ENCODE results near the gene ADAMTS17.
A peak's percentile ranks its signal among the peaks of the same experiment; 100 is the strongest.
"Not testable (repeated sequence)": the region's sequence is repeated elsewhere in the genome, so short reads cannot be mapped to it uniquely, and the experiment has no call there.

The ADAMTS17 gene

DNA sequence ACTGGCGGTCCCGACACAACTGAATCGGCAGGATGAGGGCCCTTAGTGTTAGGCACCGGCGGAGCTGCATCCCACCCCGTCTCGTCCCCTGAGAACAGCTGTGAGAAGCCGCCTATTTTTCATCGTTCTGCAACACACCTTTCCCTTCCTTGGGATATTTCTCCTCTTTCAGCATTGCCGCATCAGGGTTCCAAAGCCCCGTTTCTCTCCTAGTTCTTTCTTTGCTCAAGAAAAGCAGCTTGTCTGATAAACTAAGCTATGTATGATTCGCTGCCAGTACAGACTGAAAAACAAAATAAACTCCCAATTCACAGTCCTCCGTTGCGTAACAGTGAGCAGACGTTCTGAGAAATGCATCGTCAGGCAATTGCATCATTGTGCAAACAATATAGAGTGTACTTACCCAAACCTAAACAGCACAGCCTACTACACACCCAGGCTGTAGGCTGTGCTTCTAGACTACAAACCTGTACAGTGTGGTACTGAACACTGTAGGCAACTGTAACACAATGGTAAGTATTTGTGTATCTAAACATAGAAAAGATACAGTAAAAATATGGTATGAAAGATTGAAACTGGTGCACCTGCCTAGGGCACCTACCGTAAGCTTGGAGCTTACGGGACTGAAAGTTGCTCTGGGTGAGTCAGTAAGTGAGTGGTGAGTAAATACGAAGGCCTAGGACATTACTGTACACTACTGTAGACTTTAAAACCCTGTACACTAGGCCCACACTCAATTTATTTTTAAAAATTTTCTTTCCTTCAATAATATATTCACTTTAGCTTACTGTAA is 8.9 kb upstream of the ADAMTS17 start:
- TF ChIP-seq TAF1 (IDR thresholded peaks at IDR 0.05; ENCODE audit: borderline replicate concordance, low read depth, low read length) (no peak), POLR2AphosphoS5 (IDR thresholded peaks at IDR 0.05; ENCODE audit: low read depth, low read length) (no peak), POLR2A (IDR thresholded peaks at IDR 0.05; ENCODE audit: low read depth, low read length) (no peak)
- FAIRE-seq (no peak), DNase-seq (ENCODE audit: insufficient read length) (no peak)

DNA sequence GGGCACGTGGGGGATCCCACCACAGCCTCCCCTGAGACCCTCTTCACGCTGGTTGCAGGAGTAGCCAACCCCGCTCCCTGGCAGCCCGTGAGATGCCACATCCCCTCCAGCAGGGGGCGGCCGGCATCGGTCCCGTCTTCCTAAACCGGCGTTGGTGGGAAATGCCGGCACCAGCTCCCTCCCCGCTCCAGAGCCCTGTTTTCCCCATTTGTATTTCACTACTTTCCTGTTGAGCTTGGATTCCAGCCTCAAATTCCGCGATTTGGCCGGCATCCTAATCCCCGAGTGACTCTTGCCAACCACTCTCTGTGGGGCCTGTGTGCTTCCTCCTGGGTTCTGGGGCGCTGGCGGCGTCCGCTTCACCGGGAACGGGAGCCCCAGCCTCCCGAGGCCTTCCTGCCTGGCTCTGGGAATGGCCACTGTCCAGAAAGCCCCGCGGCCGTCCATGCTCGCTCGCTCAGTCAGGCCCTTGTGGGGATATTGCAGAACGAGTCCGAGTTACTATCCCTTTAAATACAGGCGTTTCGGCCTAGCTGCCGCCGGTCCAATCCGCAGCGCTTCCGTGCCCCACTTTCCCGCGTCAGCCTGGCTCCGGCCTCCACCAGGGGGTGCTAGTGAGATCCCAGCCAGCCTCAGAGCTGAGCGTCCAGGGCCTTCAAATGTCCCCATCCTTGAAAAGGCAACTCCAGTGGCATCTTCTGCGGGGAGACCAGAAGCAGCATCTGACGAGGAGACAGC is 8.1 kb upstream of the ADAMTS17 start:
- peak; percentile 63 for DNase-seq (ENCODE audit: insufficient read length)
- no peak for TF ChIP-seq POLR2AphosphoS5 (IDR thresholded peaks at IDR 0.05; ENCODE audit: low read depth, low read length)
- no peak for TF ChIP-seq POLR2A (IDR thresholded peaks at IDR 0.05; ENCODE audit: low read depth, low read length)
- TF ChIP-seq TAF1 (IDR thresholded peaks at IDR 0.05; ENCODE audit: borderline replicate concordance, low read depth, low read length), result no peak
- peak; percentile 67 for FAIRE-seq

DNA sequence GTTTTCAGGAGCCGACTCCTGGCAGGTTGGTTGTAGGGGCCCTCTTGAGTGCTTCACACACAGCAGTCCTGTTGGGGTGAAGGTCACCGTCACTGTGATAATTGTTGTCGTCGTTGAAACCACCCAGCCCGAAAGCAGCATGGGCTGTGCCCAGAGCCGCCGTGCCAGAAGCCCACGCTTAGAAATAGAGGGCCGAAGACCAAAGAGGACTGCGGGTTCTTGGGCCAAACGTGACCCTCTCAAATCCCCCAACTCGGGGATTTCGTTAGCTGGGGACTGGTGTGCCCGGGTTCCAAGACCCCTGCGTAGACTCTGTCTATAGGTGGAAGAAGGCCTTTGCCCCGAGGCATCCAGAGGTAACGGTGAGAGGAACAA is 7.5 kb upstream of the ADAMTS17 start:
- no peak for FAIRE-seq
- no peak for DNase-seq (ENCODE audit: insufficient read length)
- no peak for TF ChIP-seq POLR2AphosphoS5 (IDR thresholded peaks at IDR 0.05; ENCODE audit: low read depth, low read length)
- TF ChIP-seq POLR2A (IDR thresholded peaks at IDR 0.05; ENCODE audit: low read depth, low read length), result no peak
- no peak for TF ChIP-seq TAF1 (IDR thresholded peaks at IDR 0.05; ENCODE audit: borderline replicate concordance, low read depth, low read length)

DNA sequence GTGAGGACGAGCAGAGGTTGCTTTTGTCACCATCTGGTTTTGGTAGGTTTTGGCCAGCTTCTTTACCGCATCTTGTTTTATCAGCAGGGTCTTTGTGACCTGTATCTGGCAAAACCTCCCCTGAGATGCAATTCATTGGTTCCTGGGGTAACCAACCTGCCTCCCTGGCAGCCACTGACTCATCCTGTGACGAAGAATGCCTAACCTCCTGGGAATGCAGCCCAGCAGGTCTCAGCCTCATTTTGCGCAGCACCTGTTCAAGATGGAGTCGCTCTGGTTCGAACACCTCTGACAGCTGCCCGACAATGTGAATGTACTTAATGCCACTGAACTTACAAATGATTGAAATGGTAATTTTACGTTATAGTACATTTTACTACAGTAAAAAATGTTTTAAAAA is 6.8 kb upstream of the ADAMTS17 start:
- TF ChIP-seq POLR2AphosphoS5 (IDR thresholded peaks at IDR 0.05; ENCODE audit: low read depth, low read length) (no peak), POLR2A (IDR thresholded peaks at IDR 0.05; ENCODE audit: low read depth, low read length) (no peak), TAF1 (IDR thresholded peaks at IDR 0.05; ENCODE audit: borderline replicate concordance, low read depth, low read length) (no peak)
- FAIRE-seq (no peak), DNase-seq (ENCODE audit: insufficient read length) (no peak)

DNA sequence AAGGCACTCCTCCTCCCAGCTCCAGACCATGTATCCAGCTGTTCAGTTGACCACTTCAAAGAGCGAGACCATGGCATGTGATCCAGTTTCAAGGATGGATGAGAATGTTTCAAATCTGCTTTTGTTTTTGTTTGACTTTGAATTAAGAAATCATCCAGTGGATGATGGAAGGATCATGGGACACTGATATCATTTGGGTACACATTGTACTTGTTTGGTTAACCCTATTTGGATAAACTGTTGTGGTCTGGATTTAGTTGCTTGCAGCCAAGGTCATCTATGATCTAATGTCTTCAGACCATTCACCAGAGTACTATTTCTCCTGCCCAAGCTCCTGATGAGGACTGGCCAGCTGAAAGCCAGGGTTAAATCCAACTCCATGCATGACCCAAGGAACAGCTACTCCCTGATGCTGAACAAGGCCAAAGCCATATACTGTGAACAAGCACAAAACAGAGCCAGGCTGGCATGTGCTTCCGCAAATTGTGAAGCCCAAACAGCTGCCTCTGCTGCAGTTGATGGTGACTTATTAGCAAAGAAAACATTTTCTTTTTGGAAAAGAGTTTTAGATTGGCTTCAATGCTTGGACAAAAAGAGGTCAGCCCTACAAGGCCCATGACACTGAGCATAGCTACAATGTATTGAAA is 5.2 kb upstream of the ADAMTS17 start:
- FAIRE-seq (no peak), DNase-seq (ENCODE audit: insufficient read length) (no peak)
- TF ChIP-seq POLR2AphosphoS5 (IDR thresholded peaks at IDR 0.05; ENCODE audit: low read depth, low read length) (no peak), POLR2A (IDR thresholded peaks at IDR 0.05; ENCODE audit: low read depth, low read length) (no peak), TAF1 (IDR thresholded peaks at IDR 0.05; ENCODE audit: borderline replicate concordance, low read depth, low read length) (no peak)

DNA sequence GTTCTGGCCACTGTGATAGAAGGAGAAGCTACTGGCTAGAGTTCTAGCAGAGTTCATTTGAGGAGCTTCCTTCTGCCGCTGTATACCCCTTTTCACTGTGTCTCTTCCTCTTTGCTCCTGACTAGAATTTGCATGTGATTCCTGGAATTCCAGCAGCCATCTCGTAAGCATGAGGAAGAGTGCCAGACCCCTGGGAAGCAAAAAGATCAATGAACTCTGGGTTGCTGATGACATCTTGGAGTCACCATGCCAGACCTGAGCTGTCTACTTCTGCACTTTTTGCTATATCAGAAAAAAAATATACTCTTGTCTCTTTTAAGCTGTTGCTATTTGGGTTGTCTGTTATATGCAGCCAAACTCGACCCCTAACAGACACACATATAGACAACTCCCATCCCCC is 3.7 kb upstream of the ADAMTS17 start:
- no peak for FAIRE-seq
- DNase-seq (ENCODE audit: insufficient read length), result no peak
- TF ChIP-seq POLR2A (IDR thresholded peaks at IDR 0.05; ENCODE audit: low read depth, low read length), result no peak
- no peak for TF ChIP-seq POLR2AphosphoS5 (IDR thresholded peaks at IDR 0.05; ENCODE audit: low read depth, low read length)
- TF ChIP-seq TAF1 (IDR thresholded peaks at IDR 0.05; ENCODE audit: borderline replicate concordance, low read depth, low read length), result no peak

DNA sequence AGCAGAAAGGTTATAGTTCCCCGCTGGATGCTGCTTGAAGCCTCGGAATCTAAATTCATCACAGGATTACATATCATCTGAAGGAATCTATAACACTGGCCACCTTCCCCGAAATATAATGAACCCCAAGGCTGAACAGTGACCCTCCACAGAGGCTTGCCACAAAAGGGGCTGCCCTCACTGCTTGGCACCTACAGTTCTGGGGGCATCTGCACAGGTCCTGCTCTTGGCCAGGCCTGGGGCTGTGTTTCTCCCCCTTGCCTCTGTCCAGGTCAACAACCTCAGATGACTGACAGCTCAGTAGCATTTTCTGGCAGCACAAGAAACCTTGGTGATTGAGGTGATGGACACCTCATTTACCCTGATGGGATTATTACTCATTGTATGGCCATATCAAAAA is 1.5 kb upstream of the ADAMTS17 start:
- no peak for DNase-seq (ENCODE audit: insufficient read length)
- no peak for FAIRE-seq
- TF ChIP-seq TAF1 (IDR thresholded peaks at IDR 0.05; ENCODE audit: borderline replicate concordance, low read depth, low read length) (no peak), POLR2AphosphoS5 (IDR thresholded peaks at IDR 0.05; ENCODE audit: low read depth, low read length) (no peak), POLR2A (IDR thresholded peaks at IDR 0.05; ENCODE audit: low read depth, low read length) (no peak)

DNA sequence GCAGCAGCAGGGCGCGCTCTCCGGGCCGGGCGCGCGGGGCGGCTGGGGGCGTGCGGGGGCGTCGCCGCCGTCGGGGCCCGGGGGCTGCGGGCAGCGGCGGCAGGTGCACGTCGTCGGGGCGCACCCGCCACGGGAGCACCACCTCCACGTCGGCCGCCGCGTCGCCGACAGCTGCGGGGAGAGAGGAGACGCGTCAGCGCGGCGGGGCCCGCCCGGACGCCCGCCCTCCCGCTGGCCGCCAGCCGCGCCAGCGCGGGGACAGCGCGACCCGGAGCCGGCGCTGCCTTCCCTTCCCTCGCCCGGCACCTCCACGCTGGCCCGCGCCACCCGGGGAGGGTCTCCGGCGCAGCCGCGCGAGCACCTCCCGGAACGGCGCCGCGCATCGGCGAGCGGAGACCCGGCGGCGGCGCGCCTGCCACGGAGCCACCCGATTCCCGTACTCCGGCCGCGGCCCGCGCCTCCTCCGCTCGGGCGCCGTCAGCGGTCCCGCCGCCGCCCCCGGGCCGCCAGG is 481 bp downstream of the ADAMTS17 start:
- no peak for FAIRE-seq
- DNase-seq (ENCODE audit: insufficient read length), result no peak
- TF ChIP-seq POLR2A (IDR thresholded peaks at IDR 0.05; ENCODE audit: low read depth, low read length), result no peak
- TF ChIP-seq POLR2AphosphoS5 (IDR thresholded peaks at IDR 0.05; ENCODE audit: low read depth, low read length), result no peak
- no peak for TF ChIP-seq TAF1 (IDR thresholded peaks at IDR 0.05; ENCODE audit: borderline replicate concordance, low read depth, low read length)

DNA sequence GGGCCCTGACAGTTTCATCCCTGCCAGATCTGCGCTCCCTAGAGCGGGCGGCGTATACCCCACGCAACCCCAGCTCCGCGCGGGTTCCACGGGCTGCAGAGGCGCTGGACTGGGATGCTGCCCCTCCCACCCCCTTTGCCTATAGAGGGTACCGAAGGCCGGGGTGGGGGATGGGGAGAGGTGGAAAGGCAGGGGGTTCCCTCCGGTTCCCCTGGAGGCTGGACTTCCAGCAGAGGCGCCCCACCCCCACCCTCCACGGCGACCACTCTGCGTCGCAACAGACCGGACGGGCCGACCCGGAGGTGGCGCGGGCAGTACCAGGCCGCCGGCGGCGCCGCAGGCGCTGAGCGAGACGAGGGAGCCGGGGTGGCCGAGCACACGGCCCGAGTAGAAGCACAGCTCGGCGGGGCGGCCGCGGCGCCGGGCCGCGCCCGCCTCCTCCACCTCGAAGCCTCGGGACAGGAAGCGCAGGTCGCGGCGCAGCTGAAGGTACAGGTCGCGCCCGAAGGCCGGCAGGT is 995 bp downstream of the ADAMTS17 start:
- FAIRE-seq (no peak), DNase-seq (ENCODE audit: insufficient read length) (no peak)
- TF ChIP-seq POLR2A (IDR thresholded peaks at IDR 0.05; ENCODE audit: low read depth, low read length) (no peak), TAF1 (IDR thresholded peaks at IDR 0.05; ENCODE audit: borderline replicate concordance, low read depth, low read length) (no peak), POLR2AphosphoS5 (IDR thresholded peaks at IDR 0.05; ENCODE audit: low read depth, low read length) (no peak)

DNA sequence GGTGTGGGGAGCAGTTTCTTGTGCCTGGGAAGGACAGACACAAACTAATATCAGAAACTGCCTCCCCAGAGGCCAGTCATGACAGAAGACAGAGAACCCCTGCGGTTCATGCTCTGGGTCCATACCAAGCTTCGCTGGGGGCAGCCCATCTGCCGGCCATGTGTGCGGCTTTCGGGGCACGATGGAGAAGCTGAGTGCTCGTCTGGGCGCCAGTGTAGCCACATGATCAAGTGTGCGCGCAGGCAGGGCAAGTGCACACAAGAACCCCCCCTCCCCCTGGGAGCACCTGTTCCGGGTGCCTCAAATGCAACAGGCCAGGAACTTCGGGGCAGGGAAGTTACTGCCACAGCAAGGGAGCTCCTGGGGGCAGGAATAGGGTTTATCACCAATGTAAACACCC is 1.8 kb downstream of the ADAMTS17 start:
- FAIRE-seq, result no peak

DNA sequence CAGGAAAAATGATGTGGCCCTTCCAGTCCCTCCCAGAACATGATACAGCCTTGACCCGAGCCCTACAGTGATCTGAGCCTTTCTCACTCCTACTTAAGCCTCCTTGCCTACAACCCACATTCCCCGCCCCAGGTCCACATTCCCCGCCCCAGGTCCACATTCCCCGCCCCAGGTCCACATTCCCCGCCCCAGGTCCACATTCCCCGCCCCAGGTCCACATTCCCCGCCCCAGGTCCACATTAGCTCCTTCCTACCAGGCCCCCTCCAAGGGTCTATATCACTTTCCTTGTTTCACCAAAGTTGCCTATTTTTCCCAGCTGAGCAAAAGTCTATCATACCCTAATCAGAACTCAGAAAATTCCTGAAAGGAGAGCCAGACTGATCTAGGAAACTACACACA is 2.3 kb downstream of the ADAMTS17 start:
- not testable (repeated sequence) for DNase-seq (ENCODE audit: insufficient read length); FAIRE-seq

More for the DNA sequence above, 1.8 kb downstream of the ADAMTS17 start:
- TF ChIP-seq POLR2A (IDR thresholded peaks at IDR 0.05; ENCODE audit: low read depth, low read length), result no peak
- TF ChIP-seq POLR2AphosphoS5 (IDR thresholded peaks at IDR 0.05; ENCODE audit: low read depth, low read length), result no peak
- no peak for TF ChIP-seq TAF1 (IDR thresholded peaks at IDR 0.05; ENCODE audit: borderline replicate concordance, low read depth, low read length)
- DNase-seq (ENCODE audit: insufficient read length), result no peak
